Kidney (tissue), 14 donors: ENCODE data around the gene TMEM229B. TPM values are rescaled to one million over a fixed set of nuclear protein-coding genes. Genes with fewer than 3 reads are reported as not detected.

ENCODE experiments used
- DNase-seq, 5 donors: peaks; one replicate each; pipeline ENCODE4 v3.0.0-alpha.2; 2013 to 2020
- FAIRE-seq: peaks from 2 replicates; lab custom pipeline; 2012; peaks lifted over from hg19 to GRCh38; lab: Jason Lieb, UNC
- H3K27ac ChIP-seq, 2 donors: one replicate each; pipeline ENCODE4 v1.7.0; 2013; ENCODE audit warnings: low read depth in 2 of 2, low read length in 2 of 2, inconsistent platforms in 1 of 2
- H3K27me3 ChIP-seq: one replicate; pipeline ENCODE4 v1.7.1; 2013; ENCODE audit warnings: low read length, inconsistent platforms; ENCODE audit not compliant: control insufficient read depth, insufficient read depth
- H3K36me3 ChIP-seq, 3 donors: one replicate each; pipeline versions ENCODE4 v1.7.0 to v1.7.1; 2013; ENCODE audit warnings: low read length in 3 of 3, control low read depth in 1 of 3, inconsistent platforms in 1 of 3; ENCODE audit not compliant: insufficient read depth in 3 of 3, control insufficient read depth in 2 of 3
- H3K4me1 ChIP-seq, 3 donors: one replicate each; pipeline versions ENCODE4 v1.7.0 to v1.7.1; 2013; ENCODE audit warnings: low read length in 3 of 3, inconsistent platforms in 1 of 3, low read depth in 1 of 3; ENCODE audit not compliant: control insufficient read depth in 2 of 3, insufficient read depth in 2 of 3
- H3K4me3 ChIP-seq, 3 donors: one replicate each; pipeline versions ENCODE4 v1.7.0 to v1.8.1; 2013; ENCODE audit warnings: low read length in 3 of 3, control low read depth in 1 of 3, inconsistent platforms in 1 of 3
- H3K9ac ChIP-seq, 3 donors: one replicate each; pipeline versions ENCODE4 v1.7.0 to v1.7.1; 2013; ENCODE audit warnings: low read length in 3 of 3, control low read depth in 1 of 3, inconsistent platforms in 1 of 3
- H3K9me3 ChIP-seq, 3 donors: one replicate each; pipeline versions ENCODE4 v1.7.0 to v1.7.1; 2013; ENCODE audit warnings: low read length in 3 of 3, control low read depth in 1 of 3, inconsistent platforms in 1 of 3; ENCODE audit not compliant: control insufficient read depth in 2 of 3, insufficient read depth in 1 of 3
- intact Hi-C: fragments of 100-400 bp; cut with DNase I; formaldehyde crosslinking; loops from one replicate; pipeline ENCODE4 v1.11.1; 2022
- polyA plus RNA-seq: library from polyadenylated mRNA; stranded (reverse); fragments of 350-450 nt; fragmentation: Illumina TruSeq; extraction: RNeasy Lipid Tissue Mini Kit (QIAGEN cat#74804); gene quantifications from one replicate; pipeline ENCODE4 v1.2.3, GENCODE V29; 2014; ENCODE audit warnings: low read depth, low replicate concordance; ENCODE audit not compliant: insufficient read depth
- total RNA-seq: library from RNA; stranded (reverse); fragmentation: NEBNext Ultra II Directional; extraction: Animal tissue kit (Norgen Biotek cat#: 25700); gene quantifications from one replicate; pipeline ENCODE4 v1.2.1, GENCODE V29; 2021
- TF ChIP-seq, protein P1 (sequence below): IDR thresholded peaks from 3 replicates; pipeline ENCODE4 v1.5.1; 2012; ENCODE audit warnings: mild to moderate bottlenecking, moderate library complexity, borderline replicate concordance; ENCODE audit not compliant: insufficient read depth; ENCODE audit errors: extremely low read depth
- donor health status: control.
- donor health status: control.
- donor health status: control.
- donor health status: control.
- donor health status: control.
- donor health status: DM: yes; HTN: yes; CAD: no.
- donor health status: Normal renal cell carcinoma (clear cell type).

TMEM229B gene
- total and polyA plus RNA-seq, 2 donors from 2014 or later = 3.1 to 7.8 TPM

- H3K27ac ChIP-seq = no peak overlapping the region
- FAIRE-seq = no peak
- H3K36me3 ChIP-seq = no peaks in the 10 kb centered on the region
- DNase-seq = peak in 4 of 5 donors; percentile 17 to 56 (median 51)
- H3K27me3 ChIP-seq = no peaks in the 10 kb centered on the region
- intact Hi-C loops = no loop called here
- no peak overlapping the region for H3K9ac ChIP-seq
- TF ChIP-seq, protein P1, sequence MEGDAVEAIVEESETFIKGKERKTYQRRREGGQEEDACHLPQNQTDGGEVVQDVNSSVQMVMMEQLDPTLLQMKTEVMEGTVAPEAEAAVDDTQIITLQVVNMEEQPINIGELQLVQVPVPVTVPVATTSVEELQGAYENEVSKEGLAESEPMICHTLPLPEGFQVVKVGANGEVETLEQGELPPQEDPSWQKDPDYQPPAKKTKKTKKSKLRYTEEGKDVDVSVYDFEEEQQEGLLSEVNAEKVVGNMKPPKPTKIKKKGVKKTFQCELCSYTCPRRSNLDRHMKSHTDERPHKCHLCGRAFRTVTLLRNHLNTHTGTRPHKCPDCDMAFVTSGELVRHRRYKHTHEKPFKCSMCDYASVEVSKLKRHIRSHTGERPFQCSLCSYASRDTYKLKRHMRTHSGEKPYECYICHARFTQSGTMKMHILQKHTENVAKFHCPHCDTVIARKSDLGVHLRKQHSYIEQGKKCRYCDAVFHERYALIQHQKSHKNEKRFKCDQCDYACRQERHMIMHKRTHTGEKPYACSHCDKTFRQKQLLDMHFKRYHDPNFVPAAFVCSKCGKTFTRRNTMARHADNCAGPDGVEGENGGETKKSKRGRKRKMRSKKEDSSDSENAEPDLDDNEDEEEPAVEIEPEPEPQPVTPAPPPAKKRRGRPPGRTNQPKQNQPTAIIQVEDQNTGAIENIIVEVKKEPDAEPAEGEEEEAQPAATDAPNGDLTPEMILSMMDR = no peak
- H3K4me1 ChIP-seq = peaks cover 0 to 11% (median 7%) of the 10 kb centered on the region in 3 donors
- no peak overlapping the region for H3K4me3 ChIP-seq
- H3K9me3 ChIP-seq = no peaks in the 10 kb centered on the region
These were observed 25.1 kb upstream of the TMEM229B start for GRCh38 chr14:67513631-67514108.

- H3K9me3 ChIP-seq = no peaks in the 10 kb centered on the region
- H3K27ac ChIP-seq = no peak overlapping the region
- no peaks in the 10 kb centered on the region for H3K27me3 ChIP-seq
- H3K9ac ChIP-seq = no peak overlapping the region
- no peak overlapping the region for H3K4me3 ChIP-seq
- DNase-seq (peak in 1 of 5 donors; percentile 8), FAIRE-seq (no peak)
- peaks cover 0 to 11% (median 7%) of the 10 kb centered on the region in 3 donors for H3K4me1 ChIP-seq
- H3K36me3 ChIP-seq = no peaks in the 10 kb centered on the region
- TF ChIP-seq, protein P1 = no peak
- intact Hi-C loops = no loop called here
These were observed 24.2 kb upstream of the TMEM229B start for GRCh38 chr14:67512463-67513310.

GRCh38 chr14:67510836-67511235 is 22.3 kb upstream of the TMEM229B start:
- no peak for DNase-seq
- FAIRE-seq = no peak
- TF ChIP-seq, protein P1 = no peak
- H3K9me3 ChIP-seq = no peaks in the 10 kb centered on the region
- no peak overlapping the region for H3K9ac ChIP-seq
- H3K27ac ChIP-seq = no peak overlapping the region
- no peaks in the 10 kb centered on the region for H3K36me3 ChIP-seq
- no peaks in the 10 kb centered on the region for H3K27me3 ChIP-seq
- intact Hi-C loops = no loop called here
- no peak overlapping the region for H3K4me3 ChIP-seq
- H3K4me1 ChIP-seq = peaks cover 0 to 9% (median 7%) of the 10 kb centered on the region in 3 donors
